ENCODE data around the gene ZNF83. TPM values are rescaled to one million over a fixed set of nuclear protein-coding genes. Genes with fewer than 3 reads are reported as not detected.
"Not testable (repeated sequence)": the region's sequence is repeated elsewhere in the genome, so short reads cannot be mapped to it uniquely, and the experiment has no call there.

Gene ZNF83
- total RNA-seq, 1 donor from 2014 or later = 37.8 TPM

- H3K36me3 Mint-ChIP-seq (ENCODE audit: low read depth) = peaks cover 8% of the 10 kb centered on the region
- H3K27ac Mint-ChIP-seq (ENCODE audit: unreplicated experiment) = peak overlapping the region; percentile 49
- no peaks in the 10 kb centered on the region for H3K27me3 Mint-ChIP-seq (ENCODE audit: low read depth)
- H3K4me3 Mint-ChIP-seq (ENCODE audit: unreplicated experiment) = no peak overlapping the region
- peaks cover 38% of the 10 kb centered on the region for H3K4me1 Mint-ChIP-seq (ENCODE audit: low read depth)
- H3K9me3 Mint-ChIP-seq (ENCODE audit: low read depth) = no peaks in the 10 kb centered on the region
- DNase-seq (ENCODE audit: low spot score) = no peak
- no peak for TF ChIP-seq CTCF (IDR thresholded peaks at IDR 0.05)
These were observed 8.5 kb upstream of the ZNF83 start for GRCh38 chr19:52646571-52647217.

- Mint-ChIP-seq H3K27ac (ENCODE audit: unreplicated experiment) (no peak overlapping the region), H3K27me3 (ENCODE audit: low read depth) (no peaks in the 10 kb centered on the region), H3K4me3 (ENCODE audit: unreplicated experiment) (no peak overlapping the region), H3K9me3 (ENCODE audit: low read depth) (no peaks in the 10 kb centered on the region), H3K4me1 (ENCODE audit: low read depth) (peaks cover 24% of the 10 kb centered on the region), H3K36me3 (ENCODE audit: low read depth) (no peaks in the 10 kb centered on the region)
- no peak for TF ChIP-seq CTCF (IDR thresholded peaks at IDR 0.05)
- no peak for DNase-seq (ENCODE audit: low spot score)
These were observed 2.8 kb upstream of the ZNF83 start for GRCh38 chr19:52640916-52641315.

GRCh38 chr19:52639996-52640395 is 1.8 kb upstream of the ZNF83 start:
- no peak overlapping the region for H3K4me3 Mint-ChIP-seq (ENCODE audit: unreplicated experiment)
- H3K4me1 Mint-ChIP-seq (ENCODE audit: low read depth) = peaks cover 24% of the 10 kb centered on the region
- peaks cover 2% of the 10 kb centered on the region for H3K36me3 Mint-ChIP-seq (ENCODE audit: low read depth)
- DNase-seq (ENCODE audit: low spot score) = no peak
- H3K9me3 Mint-ChIP-seq (ENCODE audit: low read depth) = no peaks in the 10 kb centered on the region
- TF ChIP-seq CTCF (IDR thresholded peaks at IDR 0.05) = no peak
- no peaks in the 10 kb centered on the region for H3K27me3 Mint-ChIP-seq (ENCODE audit: low read depth)
- H3K27ac Mint-ChIP-seq (ENCODE audit: unreplicated experiment) = no peak overlapping the region

GRCh38 chr19:52638601-52639000 is 446 bp upstream of the ZNF83 start:
- H3K36me3 Mint-ChIP-seq (ENCODE audit: low read depth) = peaks cover 8% of the 10 kb centered on the region
- no peaks in the 10 kb centered on the region for H3K27me3 Mint-ChIP-seq (ENCODE audit: low read depth)
- no peak for TF ChIP-seq CTCF (IDR thresholded peaks at IDR 0.05)
- H3K27ac Mint-ChIP-seq (ENCODE audit: unreplicated experiment) = peak overlapping the region; percentile 99
- H3K4me1 Mint-ChIP-seq (ENCODE audit: low read depth) = peaks cover 24% of the 10 kb centered on the region
- no peak for DNase-seq (ENCODE audit: low spot score)
- H3K9me3 Mint-ChIP-seq (ENCODE audit: low read depth) = no peaks in the 10 kb centered on the region
- H3K4me3 Mint-ChIP-seq (ENCODE audit: unreplicated experiment) = peak overlapping the region; percentile 97

- H3K4me3 Mint-ChIP-seq (ENCODE audit: unreplicated experiment) = no peak overlapping the region
- H3K9me3 Mint-ChIP-seq (ENCODE audit: low read depth) = no peaks in the 10 kb centered on the region
- no peak overlapping the region for H3K27ac Mint-ChIP-seq (ENCODE audit: unreplicated experiment)
- no peak for TF ChIP-seq CTCF (IDR thresholded peaks at IDR 0.05)
- peaks cover 24% of the 10 kb centered on the region for H3K4me1 Mint-ChIP-seq (ENCODE audit: low read depth)
- H3K27me3 Mint-ChIP-seq (ENCODE audit: low read depth) = no peaks in the 10 kb centered on the region
- no peak for DNase-seq (ENCODE audit: low spot score)
- peaks cover 9% of the 10 kb centered on the region for H3K36me3 Mint-ChIP-seq (ENCODE audit: low read depth)
These were observed 2.2 kb downstream of the ZNF83 start for GRCh38 chr19:52635786-52636570.

GRCh38 chr19:52627441-52627840 is 10.7 kb downstream of the ZNF83 start:
- not testable (repeated sequence) for H3K4me1 Mint-ChIP-seq (ENCODE audit: low read depth); H3K27ac Mint-ChIP-seq (ENCODE audit: unreplicated experiment); H3K27me3 Mint-ChIP-seq (ENCODE audit: low read depth)

More at GRCh38 chr19:52627441-52627840, 10.7 kb downstream of the ZNF83 start:
- not testable (repeated sequence) for H3K4me3 Mint-ChIP-seq (ENCODE audit: unreplicated experiment); DNase-seq (ENCODE audit: low spot score); H3K9me3 Mint-ChIP-seq (ENCODE audit: low read depth)
- H3K36me3 Mint-ChIP-seq (ENCODE audit: low read depth) = peaks cover 16% of the 10 kb centered on the region

Measured in chondrocyte (in vitro differentiated cells).